PC-9 (cell line): Measurements from ENCODE around the gene SMIM24.

ENCODE experiments used
- CTCF ChIP-seq: fragments of 200-600 bp; sonication (generic); conservative IDR thresholded peaks from 2 replicates; pipeline ENCODE4 v1.6.1; 2017; ENCODE audit warnings: mixed run types, antibody characterized with exemption, mild to moderate bottlenecking, moderate library complexity
- EZH2 ChIP-seq: fragments of 200-600 bp; sonication (generic); IDR thresholded peaks from 2 replicates; pipeline ENCODE4 v1.8.0; 2017; ENCODE audit warnings: antibody characterized with exemption, low read depth

GRCh38 chr19:3517638-3518037, 37.3 kb upstream of the SMIM24 start:
- no peak for TF ChIP-seq EZH2
- no peak for TF ChIP-seq CTCF
